Thoracic aorta (tissue), 2 donors: ENCODE measurements around the gene SYN1. TPM values are rescaled to one million over a fixed set of nuclear protein-coding genes. Genes with fewer than 3 reads are reported as not detected.

ENCODE experiments used
- ATAC-seq: fragments of 150-250 bp; one replicate; pipeline ENCODE4 v1.8.0; 2017; ENCODE audit warnings: low read depth; ENCODE audit not compliant: insufficient number of reproducible peaks, low FRiP score
- DNase-seq: peaks from one replicate; pipeline ENCODE4 v3.0.0-alpha.2; 2020; ENCODE audit warnings: low spot score
- H3K27ac ChIP-seq, 2 donors: fragments of 200-600 bp; sonication (generic); 1 replicate in 1 of 2; 2 replicates in 1 of 2; pipeline ENCODE4 v1.5.1; 2016; ENCODE audit warnings: mild to moderate bottlenecking in 2 of 2, moderate library complexity in 2 of 2
- H3K27me3 ChIP-seq: fragments of 200-600 bp; sonication (generic); replicated peaks from 2 replicates; pipeline ENCODE4 v1.6.0; 2016; ENCODE audit warnings: mild to moderate bottlenecking; ENCODE audit not compliant: insufficient read depth
- H3K36me3 ChIP-seq: fragments of 200-600 bp; sonication (generic); one replicate; pipeline ENCODE4 v1.5.1; 2016
- H3K4me1 ChIP-seq, 2 donors: fragments of 200-600 bp; sonication (generic); 1 replicate in 1 of 2; 2 replicates in 1 of 2; pipeline versions ENCODE4 v1.5.1 to v1.6.0; 2016; ENCODE audit warnings: low read depth in 2 of 2, mild to moderate bottlenecking in 1 of 2; ENCODE audit not compliant: control insufficient read depth in 1 of 2
- H3K4me3 ChIP-seq: fragments of 200-600 bp; sonication (generic); 2 replicates; pipeline ENCODE4 v1.5.1; 2016; ENCODE audit warnings: mild to moderate bottlenecking
- H3K9me3 ChIP-seq: fragments of 200-600 bp; sonication (generic); 2 replicates; pipeline ENCODE4 v1.5.1; 2016
- CTCF ChIP-seq: fragments of 200-600 bp; sonication (generic); IDR thresholded peaks from one replicate; pipeline ENCODE4 v1.5.1; 2019; ENCODE audit warnings: antibody characterized with exemption
- total RNA-seq, 2 donors: library from RNA; depleted of rRNA; stranded (reverse); fragments of >200 nt; gene quantifications; one replicate each; pipeline versions ENCODE4 v1.1.0 to v1.2.3, GENCODE V29; 2016

The SYN1 gene
- total RNA-seq, 2 donors from 2014 or later: 0.27 to 0.85 TPM

- TF ChIP-seq CTCF: no peak
- ATAC-seq: no peak
- peaks cover 23% of the 10 kb centered on the region for H3K36me3 ChIP-seq
- H3K27me3 ChIP-seq: no peaks in the 10 kb centered on the region
- no peaks in the 10 kb centered on the region for H3K4me1 ChIP-seq
- no peak overlapping the region for H3K27ac ChIP-seq
- H3K9me3 ChIP-seq: no peaks in the 10 kb centered on the region
- no peak for DNase-seq
- H3K4me3 ChIP-seq: no peak overlapping the region
These were observed 15.4 kb upstream of the SYN1 start for GRCh38 chrX:47634871-47635575.

GRCh38 chrX:47633689-47634590, 14.3 kb upstream of the SYN1 start:
- Histone ChIP-seq H3K36me3 (peaks cover 18% of the 10 kb centered on the region), H3K4me3 (no peak overlapping the region), H3K27ac (no peak overlapping the region), H3K27me3 (no peaks in the 10 kb centered on the region), H3K4me1 (no peaks in the 10 kb centered on the region), H3K9me3 (no peaks in the 10 kb centered on the region)
- TF ChIP-seq CTCF: no peak
- ATAC-seq (no peak), DNase-seq (no peak)

- H3K9me3 ChIP-seq: no peaks in the 10 kb centered on the region
- H3K27me3 ChIP-seq: no peaks in the 10 kb centered on the region
- H3K27ac ChIP-seq: no peak overlapping the region
- peaks cover 14% of the 10 kb centered on the region for H3K36me3 ChIP-seq
- H3K4me3 ChIP-seq: no peak overlapping the region
- ATAC-seq: no peak
- no peaks in the 10 kb centered on the region for H3K4me1 ChIP-seq
- TF ChIP-seq CTCF: no peak
- DNase-seq: no peak
These were observed 13.0 kb upstream of the SYN1 start for GRCh38 chrX:47632666-47633065.

- H3K36me3 ChIP-seq: peaks cover 9% of the 10 kb centered on the region
- no peak for ATAC-seq
These were observed 12.0 kb upstream of the SYN1 start for GRCh38 chrX:47631676-47632075.

More at GRCh38 chrX:47631676-47632075, 12.0 kb upstream of the SYN1 start:
- Histone ChIP-seq H3K27ac (no peak overlapping the region), H3K27me3 (no peaks in the 10 kb centered on the region), H3K4me1 (no peaks in the 10 kb centered on the region), H3K9me3 (no peaks in the 10 kb centered on the region), H3K4me3 (no peak overlapping the region)
- DNase-seq: no peak
- no peak for TF ChIP-seq CTCF
